ENCODE results near the gene SLC38A3. TPM values are rescaled to one million over a fixed set of nuclear protein-coding genes. Genes with fewer than 3 reads are reported as not detected.

Gene SLC38A3
- total and polyA plus RNA-seq, 11 donors, result 1.0 to 14.8 (median 8.4) TPM

GRCh38 chr3:50255251-50255615 lies 50.2 kb downstream of the SLC38A3 start:
- TF ChIP-seq POLR2A (IDR thresholded peaks at IDR 0.05) (no peak), CTCF (IDR thresholded peaks at IDR 0.05) (no peak)
- peaks cover 0 to 6% (median 0%) of the 10 kb centered on the region in 12 donors for H3K9me3 ChIP-seq
- WGBS, 4 donors, result 63 to 85% (median 75%) methylated on average over 8 to 9 of the region's 9 CpGs
- peaks cover 0 to 87% (median 62%) of the 10 kb centered on the region in 12 donors for H3K4me1 ChIP-seq
- no peaks in the 10 kb centered on the region for H3K27me3 ChIP-seq
- peak overlapping the region in 2 of 12 donors; percentile 7 to 11 for H3K4me3 ChIP-seq
- no peak for DNase-seq
- peak overlapping the region; percentile 69 to 99 (median 92) for H3K27ac ChIP-seq
- peaks cover 0 to 94% (median 56%) of the 10 kb centered on the region in 9 donors for H3K36me3 ChIP-seq
- intact Hi-C loops (cut with DNase I), result loop anchor here in 1 of 10 donors (10.0 kb wide), 1 partner anchor 70 kb away; the partner anchor contains the start of genes HYAL2 and TUSC2
- no peak for ATAC-seq

- Histone ChIP-seq H3K27ac (peak overlapping the region in 10 of 12 donors; percentile 27 to 100 (median 99)), H3K36me3 (peaks cover 0 to 74% (median 51%) of the 10 kb centered on the region in 9 donors), H3K9me3 (peaks cover 0 to 6% (median 0%) of the 10 kb centered on the region in 12 donors), H3K4me3 (no peak overlapping the region), H3K27me3 (no peaks in the 10 kb centered on the region), H3K4me1 (peaks cover 0 to 81% (median 56%) of the 10 kb centered on the region in 12 donors)
- 88 to 93% (median 90%) methylated on average over 19 to 20 of the region's 20 CpGs for WGBS, 4 donors
- intact Hi-C loops (cut with DNase I), result loop anchor here in 2 of 10 donors (2.0 to 10.0 kb wide), 2 partner anchors 14 to 68 kb away; partner anchors contain the start of genes HYAL2 (in 1 of the 2) and TUSC2 (in 1 of the 2)
- TF ChIP-seq POLR2A (IDR thresholded peaks at IDR 0.05) (no peak), CTCF (IDR thresholded peaks at IDR 0.05) (peak; percentile 33 to 62 (median 46))
- ATAC-seq (no peak), DNase-seq (peak in 2 of 5 donors; percentile 51 to 61)
These were observed 52.2 kb downstream of the SLC38A3 start for GRCh38 chr3:50256978-50257890.

GRCh38 chr3:50258029-50258680 lies 53.1 kb downstream of the SLC38A3 start:
- no peaks in the 10 kb centered on the region for H3K27me3 ChIP-seq
- DNase-seq, result peak in 1 of 5 donors; percentile 28
- TF ChIP-seq POLR2A (IDR thresholded peaks at IDR 0.05) (no peak), CTCF (IDR thresholded peaks at IDR 0.05) (no peak)
- H3K36me3 ChIP-seq, result peaks cover 0 to 65% (median 42%) of the 10 kb centered on the region in 9 donors
- 82 to 90% (median 86%) methylated on average over 16 to 17 of the region's 17 CpGs for WGBS, 4 donors
- peak overlapping the region in 10 of 12 donors; percentile 5 to 100 (median 100) for H3K27ac ChIP-seq
- peaks cover 0 to 6% (median 0%) of the 10 kb centered on the region in 12 donors for H3K9me3 ChIP-seq
- H3K4me1 ChIP-seq, result peaks cover 0 to 71% (median 51%) of the 10 kb centered on the region in 12 donors
- ATAC-seq, result no peak
- intact Hi-C loops (cut with DNase I), result loop anchor here in 1 of 10 donors (10.0 kb wide), 1 partner anchor 67 kb away; the partner anchor contains the start of genes HYAL2 and TUSC2
- no peak overlapping the region for H3K4me3 ChIP-seq
